ENCODE results near the gene PRSS36.
"Not testable (repeated sequence)": the region's sequence is repeated elsewhere in the genome, so short reads cannot be mapped to it uniquely, and the experiment has no call there.

Gene PRSS36

GRCh38 chr16:31183432-31184428, 33.9 kb upstream of the PRSS36 start:
- DNase-seq (ENCODE audit: low read depth): no peak

DNA sequence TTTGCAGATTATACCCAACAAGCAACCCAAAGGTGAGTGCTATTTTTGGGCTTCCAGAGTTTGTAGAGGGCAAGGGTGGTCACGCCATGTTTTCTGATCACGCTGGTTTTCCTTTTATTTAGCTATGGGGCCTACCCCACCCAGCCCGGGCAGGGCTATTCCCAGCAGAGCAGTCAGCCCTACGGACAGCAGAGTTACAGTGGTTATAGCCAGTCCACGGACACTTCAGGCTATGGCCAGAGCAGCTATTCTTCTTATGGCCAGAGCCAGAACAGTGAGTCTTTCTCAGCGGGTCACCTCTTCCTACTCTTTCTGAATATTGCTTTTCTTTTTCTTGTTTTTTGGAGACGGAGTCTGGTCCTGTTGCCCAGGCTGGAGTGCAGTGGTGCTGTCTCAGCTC, 32.5 kb upstream of the PRSS36 start:
- DNase-seq (ENCODE audit: low read depth): no peak

DNA sequence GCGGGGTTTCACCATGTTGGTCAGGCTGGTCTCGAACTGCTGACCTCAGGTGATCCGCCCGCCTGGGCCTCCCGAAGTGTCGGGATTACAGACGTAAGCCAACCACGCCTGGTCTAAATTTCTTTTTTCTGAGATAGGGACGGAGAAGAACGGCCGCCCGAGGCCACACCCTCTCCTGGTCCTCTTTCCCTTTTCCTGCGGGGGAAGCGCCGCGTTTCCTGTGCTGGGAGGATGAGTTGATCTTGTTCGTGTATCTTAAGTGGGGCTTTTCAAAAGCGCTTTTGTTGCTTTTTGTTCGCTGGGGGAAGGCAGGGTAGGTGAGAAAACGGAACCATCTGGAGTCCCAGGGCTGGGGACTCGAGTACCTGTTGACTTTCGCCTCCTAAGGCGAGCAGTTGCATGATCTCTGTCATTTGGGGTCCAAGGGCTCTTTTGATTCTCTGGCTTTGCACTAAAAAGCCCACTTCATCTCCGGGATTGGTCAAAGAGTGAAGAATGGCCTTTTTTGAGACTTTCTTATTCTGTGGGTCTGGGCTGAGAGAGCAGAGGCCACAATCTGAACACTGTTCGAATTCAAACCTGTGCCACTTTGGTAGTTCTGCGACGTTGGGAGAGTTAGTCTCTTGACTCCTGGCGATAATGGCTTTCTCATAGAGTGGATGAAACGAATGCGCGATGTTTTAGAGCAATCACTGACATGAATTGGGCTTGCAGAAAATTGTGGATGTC, 31.4 kb upstream of the PRSS36 start:
- peak; percentile 67 for DNase-seq (ENCODE audit: low read depth)

DNA sequence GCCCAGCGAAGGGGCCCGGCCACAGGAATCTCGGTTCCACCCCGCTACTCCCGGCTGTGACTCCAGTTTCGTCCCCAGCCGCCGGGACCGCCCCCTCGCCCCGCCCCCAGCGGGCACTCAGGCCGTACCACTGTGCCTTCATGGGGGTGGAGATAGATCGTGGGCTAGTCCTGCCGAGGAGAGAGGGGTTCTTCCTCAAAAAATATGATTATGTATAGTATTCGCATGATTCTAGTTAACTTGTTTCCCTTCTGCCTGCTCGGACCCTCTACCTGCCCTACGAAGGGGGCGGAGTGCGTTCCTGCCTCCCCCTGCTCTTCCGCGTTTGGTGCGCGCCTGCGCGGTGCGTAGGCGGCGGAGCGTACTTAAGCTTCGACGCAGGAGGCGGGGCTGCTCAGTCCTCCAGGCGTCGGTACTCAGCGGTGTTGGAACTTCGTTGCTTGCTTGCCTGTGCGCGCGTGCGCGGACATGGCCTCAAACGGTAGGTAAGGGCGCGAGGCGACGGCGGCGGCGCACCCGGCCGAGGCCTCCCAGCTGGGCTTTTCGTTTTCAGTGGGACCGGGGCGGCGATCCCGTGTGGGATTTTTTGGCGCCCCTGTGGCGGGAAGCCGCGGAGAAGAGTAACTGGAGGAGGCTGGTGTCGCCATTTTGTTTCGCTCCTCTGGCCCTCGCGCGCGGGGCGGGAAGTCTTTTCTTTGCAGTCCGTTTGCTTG, 30.0 kb upstream of the PRSS36 start, which contains the start of gene FUS:
Gene FUS (plus strand): TSS at position 393 of the 713 bp plus-strand sequence. CDS start 76 bp downstream, at position 469.
- peak; percentile 88 for DNase-seq (ENCODE audit: low read depth)

- DNase-seq (ENCODE audit: low read depth): no peak
These were observed 29.4 kb upstream of the PRSS36 start for GRCh38 chr16:31179219-31179746.

GRCh38 chr16:31177136-31177535, 27.3 kb upstream of the PRSS36 start:
- DNase-seq (ENCODE audit: low read depth): peak; percentile 61

DNA sequence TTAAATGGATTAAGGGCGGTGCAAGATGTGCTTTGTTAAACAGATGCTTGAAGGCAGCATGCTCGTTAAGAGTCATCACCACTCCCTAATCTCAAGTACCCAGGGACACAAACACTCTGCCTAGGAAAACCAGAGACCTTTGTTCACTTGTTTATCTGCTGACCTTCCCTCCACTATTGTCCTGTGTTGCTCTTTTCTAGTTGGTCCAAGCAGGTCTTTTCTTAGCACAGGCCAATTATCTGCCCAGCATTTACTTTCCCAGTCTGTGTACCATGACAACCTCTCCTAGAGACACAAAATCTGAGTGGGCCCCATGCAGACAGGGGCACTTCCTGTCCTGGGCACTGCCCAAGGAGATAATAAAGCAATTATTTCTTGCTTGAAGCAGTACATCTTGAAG, 20.2 kb upstream of the PRSS36 start:
- DNase-seq (ENCODE audit: low read depth): not testable (repeated sequence)

- no peak for DNase-seq (ENCODE audit: low read depth)
These were observed 19.0 kb upstream of the PRSS36 start for GRCh38 chr16:31168848-31169247.

GRCh38 chr16:31167315-31167714, 17.4 kb upstream of the PRSS36 start:
- no peak for DNase-seq (ENCODE audit: low read depth)

GRCh38 chr16:31157136-31157535, 7.3 kb upstream of the PRSS36 start:
- DNase-seq (ENCODE audit: low read depth): no peak

- DNase-seq (ENCODE audit: low read depth): not testable (repeated sequence)
These were observed 1.1 kb upstream of the PRSS36 start for GRCh38 chr16:31150976-31151375.

- DNase-seq (ENCODE audit: low read depth): no peak
These were observed 534 bp downstream of the PRSS36 start for GRCh38 chr16:31149332-31149731.

DNA sequence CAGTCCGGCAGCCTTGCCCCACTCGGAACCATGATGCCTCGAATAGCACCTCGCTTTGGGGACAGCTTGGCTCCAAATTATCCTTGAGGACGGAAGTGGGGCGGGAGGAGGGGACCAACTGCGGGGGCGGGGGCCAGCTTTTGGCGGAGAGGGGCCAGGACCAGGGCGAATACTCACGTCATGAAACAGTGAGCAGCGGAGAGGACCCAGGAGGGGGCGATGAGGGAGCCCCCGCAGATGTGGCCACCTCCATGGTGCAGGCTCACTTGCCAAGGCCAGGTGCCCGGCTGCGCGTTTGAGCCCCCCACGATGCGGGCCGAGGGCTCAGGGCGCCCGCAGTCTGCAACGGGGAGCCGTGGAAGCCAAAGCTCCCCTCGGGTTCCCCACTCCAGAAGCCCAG, 970 bp downstream of the PRSS36 start:
- no peak for DNase-seq (ENCODE audit: low read depth)

GRCh38 chr16:31148281-31148728, 1.6 kb downstream of the PRSS36 start:
- DNase-seq (ENCODE audit: low read depth): no peak

DNA sequence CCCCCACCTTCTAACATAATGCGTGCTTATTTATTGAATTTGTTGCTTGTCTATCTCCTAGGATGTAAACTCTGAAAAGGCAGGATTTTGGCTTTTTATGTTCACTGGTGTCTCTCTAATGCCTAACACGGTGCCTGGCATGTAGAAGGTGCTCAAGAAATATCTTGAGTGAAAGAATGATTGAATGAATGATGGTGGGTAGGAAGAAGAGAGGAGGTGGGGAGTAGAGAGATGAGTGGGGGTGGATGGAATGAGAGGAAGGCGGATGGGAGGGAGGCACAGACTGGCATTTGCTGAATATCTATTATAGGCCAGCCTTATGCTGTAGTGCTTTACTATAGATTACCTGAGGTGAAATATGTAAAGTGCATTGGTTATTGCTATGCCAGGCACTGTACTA, 2.3 kb downstream of the PRSS36 start:
- DNase-seq (ENCODE audit: low read depth): no peak

- no peak for DNase-seq (ENCODE audit: low read depth)
These were observed 4.4 kb downstream of the PRSS36 start for GRCh38 chr16:31145398-31145990.

GRCh38 chr16:31144418-31144817, 5.4 kb downstream of the PRSS36 start:
- DNase-seq (ENCODE audit: low read depth): not testable (repeated sequence)

DNA sequence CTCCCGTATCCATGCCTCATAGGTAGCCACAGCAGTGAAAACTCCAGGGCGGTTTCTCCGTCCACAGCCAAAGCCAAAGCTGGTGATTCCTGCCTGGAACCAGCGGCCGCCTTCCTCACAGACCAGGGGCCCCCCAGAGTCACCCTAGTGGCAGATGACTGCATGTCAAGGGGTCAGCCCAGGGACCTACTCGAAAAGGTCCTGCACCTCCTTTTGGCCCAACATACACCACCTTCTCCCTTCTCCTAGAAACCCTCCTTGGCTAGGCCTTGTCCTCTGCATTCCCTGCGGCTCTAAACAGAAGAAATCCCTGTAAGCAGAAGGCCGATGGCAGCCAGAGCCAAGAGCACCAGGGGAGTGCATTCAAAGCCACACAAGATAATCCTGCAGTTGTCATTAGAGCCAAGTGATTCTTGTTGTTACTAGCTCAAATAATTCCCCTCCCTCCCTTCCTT, 6.1 kb downstream of the PRSS36 start:
- DNase-seq (ENCODE audit: low read depth): no peak

GRCh38 chr16:31143011-31143693, 6.7 kb downstream of the PRSS36 start:
- DNase-seq (ENCODE audit: low read depth): no peak

- peak; percentile 99 for DNase-seq (ENCODE audit: low read depth)
These were observed 7.5 kb downstream of the PRSS36 start for GRCh38 chr16:31142109-31143010.
